GM23338 (cell line): ENCODE results near the gene UMODL1. TPM values are rescaled to one million over a fixed set of nuclear protein-coding genes. Genes with fewer than 3 reads are reported as not detected.

Experiments used
- polyA plus RNA-seq: library from polyadenylated mRNA; unstranded; fragments of >200 nt; fragmentation: Nextera tagmentation; extraction: Ambion mirVana; gene quantifications from 2 replicates; pipeline ENCODE4 v1.2.1, GENCODE V29; 2016
- total RNA-seq: library from RNA; depleted of rRNA; stranded (reverse); fragments of >200 nt; shearing (Covaris generic); gene quantifications from 2 replicates; pipeline ENCODE4 v1.2.3, GENCODE V29; 2014; rRNA removed

The UMODL1 gene
- total and polyA plus RNA-seq, 2 experiments from 2014 or later: not detected

Other genes with a start within 250 kb of the UMODL1 start
- gene PRDM15, start 192.0 kb upstream of the UMODL1 start, total RNA-seq: 8.2 and 10.6 TPM in 2 replicates
- gene PRDM15, start 192.0 kb upstream of the UMODL1 start, polyA plus RNA-seq: 3.0 and 3.1 TPM in 2 replicates
- 12.7 and 16.2 TPM in 2 replicates for gene C2CD2, start 117.3 kb upstream of the UMODL1 start, total RNA-seq
- 3.1 and 4.5 TPM in 2 replicates for gene C2CD2, start 117.3 kb upstream of the UMODL1 start, polyA plus RNA-seq
- 11.0 and 13.6 TPM in 2 replicates for gene ZBTB21, start 61.0 kb upstream of the UMODL1 start, total RNA-seq
- 8.7 and 10.0 TPM in 2 replicates for gene ZBTB21, start 61.0 kb upstream of the UMODL1 start, polyA plus RNA-seq
- 4.4 and 7.3 TPM in 2 replicates for gene ABCG1, start 147.8 kb downstream of the UMODL1 start, total RNA-seq
- 1.3 and 1.7 TPM in 2 replicates for gene ABCG1, start 147.8 kb downstream of the UMODL1 start, polyA plus RNA-seq
- 1.2 TPM in 1 of 2 replicates, not detected in the other for gene TFF3, start 244.1 kb downstream of the UMODL1 start, total RNA-seq
- 3.1 and 3.3 TPM in 2 replicates for gene TFF3, start 244.1 kb downstream of the UMODL1 start, polyA plus RNA-seq